ENCODE results near the gene MYBPH.

MYBPH gene

DNA sequence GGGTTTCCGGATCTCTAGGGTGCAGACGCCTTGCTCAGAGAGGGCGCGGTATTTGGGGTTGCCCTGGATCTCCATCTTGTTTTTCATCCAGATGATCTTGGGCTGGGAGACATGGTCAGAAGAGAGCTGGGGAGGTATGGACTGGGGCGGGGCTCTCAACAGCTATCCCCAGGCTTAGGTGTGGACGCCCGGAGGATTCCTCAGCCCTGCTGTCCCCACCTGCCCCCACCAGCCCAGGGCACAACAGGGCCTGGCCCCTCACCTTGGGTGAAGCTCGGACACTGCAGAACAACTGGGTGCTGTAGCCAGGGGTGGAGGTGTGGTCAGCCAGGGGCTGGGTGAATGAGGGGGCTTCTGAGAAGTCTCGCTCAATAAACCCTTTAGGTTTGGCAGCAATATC is 6.6 kb downstream of the MYBPH start:
- H3K27me3 ChIP-seq, result peaks cover 0 to 8% (median 0%) of the 10 kb centered on the region in 11 experiments; a peak in 2 of 22 replicates
- no peaks in the 10 kb centered on the region for H3K9me3 ChIP-seq (replicated peaks in 1 of 11)
- no peak overlapping the region for H3K27ac ChIP-seq
- peak overlapping the region in 3 of 11 experiments; percentile 53 to 65 (median 61); a peak in 2 of 22 replicates for H3K4me2 ChIP-seq
- H3K9ac ChIP-seq, result no peak overlapping the region
- peaks cover 0 to 39% (median 0%) of the 10 kb centered on the region in 11 experiments; a peak in 7 of 22 replicates for H3K36me3 ChIP-seq
- peaks cover 0 to 8% (median 0%) of the 10 kb centered on the region in 11 experiments; a peak in 5 of 22 replicates for H4K20me1 ChIP-seq
- H3K4me3 ChIP-seq, result no peak overlapping the region
- H3K4me1 ChIP-seq, result peaks cover 34 to 99% (median 78%) of the 10 kb centered on the region in 10 experiments
- no peak for TF ChIP-seq Cebpa-rat (IDR thresholded peaks at IDR 0.05)

DNA sequence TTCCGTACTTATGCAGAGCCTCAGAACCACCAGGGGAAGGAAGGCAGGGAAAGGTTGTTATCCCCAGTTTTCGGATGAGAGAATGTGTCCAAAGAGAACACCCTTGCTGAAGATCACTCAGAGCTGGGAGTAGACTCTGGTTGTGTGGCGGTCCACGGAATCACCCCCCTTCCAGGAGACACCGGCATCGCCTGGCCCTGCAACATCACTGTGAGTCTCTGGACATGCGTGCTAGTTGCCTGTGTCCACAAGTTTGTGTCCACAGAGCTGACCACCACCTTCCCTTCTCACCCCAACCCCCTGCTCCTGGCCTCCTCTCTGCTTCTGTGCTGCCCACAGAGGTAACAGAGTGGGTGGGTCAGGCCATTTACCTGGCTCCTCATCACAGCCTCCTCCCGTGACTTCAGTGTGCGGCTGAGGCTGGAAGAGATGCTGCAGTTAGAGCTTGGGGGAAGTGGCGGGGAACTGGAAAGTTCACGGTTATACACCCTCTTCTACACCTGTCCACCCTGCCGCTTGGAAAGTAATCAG is 7.3 kb downstream of the MYBPH start:
- Histone ChIP-seq H3K36me3 (peaks cover 0 to 39% (median 0%) of the 10 kb centered on the region in 11 experiments; a peak in 7 of 22 replicates), H3K9me3 (replicated peaks in 1 of 11) (no peaks in the 10 kb centered on the region), H3K4me3 (no peak overlapping the region), H3K4me1 (peaks cover 34 to 98% (median 77%) of the 10 kb centered on the region in 10 experiments), H3K27me3 (peaks cover 0 to 1% (median 0%) of the 10 kb centered on the region in 11 experiments; a peak in 1 of 22 replicates), H3K4me2 (peak overlapping the region in 8 of 11 experiments; percentile 48 to 70 (median 60); a peak in 10 of 22 replicates), H3K27ac (no peak overlapping the region), H4K20me1 (peaks cover 0 to 8% (median 0%) of the 10 kb centered on the region in 11 experiments; a peak in 5 of 22 replicates), H3K9ac (no peak overlapping the region)
- TF ChIP-seq Cebpa-rat (IDR thresholded peaks at IDR 0.05), result no peak

DNA sequence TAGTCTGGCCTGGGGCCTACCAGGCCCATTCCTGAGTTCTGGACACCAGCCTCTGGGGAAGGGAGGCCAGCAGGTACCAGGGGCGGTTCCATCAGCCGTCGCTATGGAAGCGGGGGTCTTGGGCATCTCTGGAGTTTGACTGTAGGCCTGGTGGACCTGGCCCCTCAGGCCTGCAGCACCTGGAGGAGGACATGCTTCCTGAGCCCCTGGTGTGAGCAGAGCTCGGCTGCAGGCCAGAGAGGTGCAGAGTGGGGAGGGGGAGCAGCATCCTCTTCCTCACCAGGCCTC is 7.8 kb downstream of the MYBPH start:
- Histone ChIP-seq H4K20me1 (peaks cover 0 to 7% (median 0%) of the 10 kb centered on the region in 11 experiments; a peak in 5 of 22 replicates), H3K27ac (no peak overlapping the region), H3K27me3 (no peaks in the 10 kb centered on the region), H3K4me3 (no peak overlapping the region), H3K9ac (no peak overlapping the region), H3K9me3 (replicated peaks in 1 of 11) (no peaks in the 10 kb centered on the region), H3K4me2 (peak overlapping the region; percentile 20 to 70 (median 53); a peak in 19 of 22 replicates), H3K36me3 (peaks cover 0 to 39% (median 0%) of the 10 kb centered on the region in 11 experiments; a peak in 7 of 22 replicates), H3K4me1 (peaks cover 34 to 98% (median 76%) of the 10 kb centered on the region in 10 experiments)
- TF ChIP-seq Cebpa-rat (IDR thresholded peaks at IDR 0.05), result no peak

DNA sequence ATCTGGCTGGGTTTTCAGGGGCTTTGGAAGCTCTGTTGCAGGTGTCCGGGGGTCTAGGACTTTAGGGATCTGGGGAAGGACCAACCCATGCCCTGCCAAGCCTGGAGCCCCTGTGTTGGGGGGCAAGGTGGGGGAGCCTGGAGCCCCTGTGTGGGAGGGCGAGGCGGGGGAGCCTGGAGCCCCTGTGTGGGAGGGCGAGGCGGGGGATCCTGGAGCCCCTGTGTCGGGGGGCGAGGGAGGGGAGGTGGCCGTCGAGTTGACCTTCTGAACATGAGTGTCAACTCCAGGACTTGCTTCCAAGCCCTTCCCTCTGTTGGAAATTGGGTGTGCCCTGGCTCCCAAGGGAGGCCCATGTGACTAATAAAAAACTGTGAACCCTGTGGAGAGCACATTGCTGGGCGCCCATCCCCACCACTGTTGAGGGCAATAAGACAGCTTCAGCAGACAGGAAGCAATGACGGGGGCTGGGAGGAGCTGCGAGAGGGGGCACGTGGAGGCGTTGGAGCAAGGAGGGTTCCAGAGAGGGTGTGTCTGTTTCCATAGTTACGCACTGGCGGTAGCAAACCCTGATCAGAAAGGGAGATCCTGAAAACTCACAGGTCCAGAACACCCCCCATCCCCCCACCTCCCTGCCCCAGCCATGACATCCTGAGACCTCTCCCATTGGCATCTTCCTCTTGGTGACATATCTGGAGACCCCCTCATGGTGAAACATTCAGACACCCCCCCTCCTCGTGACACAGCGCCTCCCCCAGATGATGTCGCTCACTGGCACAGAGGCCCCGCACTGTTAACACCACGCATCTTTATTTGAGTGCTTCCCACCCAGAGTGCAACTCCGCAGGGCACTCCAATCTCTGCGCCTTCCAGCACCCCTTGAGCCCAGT is 8.4 kb downstream of the MYBPH start:
- H3K36me3 ChIP-seq, result peaks cover 0 to 39% (median 0%) of the 10 kb centered on the region in 11 experiments; a peak in 7 of 22 replicates
- peak overlapping the region; percentile 32 to 70 (median 53); a peak in 20 of 22 replicates for H3K4me2 ChIP-seq
- H3K27me3 ChIP-seq, result no peaks in the 10 kb centered on the region
- no peaks in the 10 kb centered on the region for H3K9me3 ChIP-seq (replicated peaks in 1 of 11)
- H3K9ac ChIP-seq, result no peak overlapping the region
- H3K27ac ChIP-seq, result no peak overlapping the region
- peaks cover 34 to 98% (median 76%) of the 10 kb centered on the region in 10 experiments for H3K4me1 ChIP-seq
- H3K4me3 ChIP-seq, result no peak overlapping the region
- TF ChIP-seq Cebpa-rat (IDR thresholded peaks at IDR 0.05), result no peak
- peaks cover 0 to 7% (median 0%) of the 10 kb centered on the region in 11 experiments; a peak in 4 of 22 replicates for H4K20me1 ChIP-seq

- no peaks in the 10 kb centered on the region for H3K9me3 ChIP-seq (replicated peaks in 1 of 11)
- no peak overlapping the region for H3K9ac ChIP-seq
- peaks cover 0 to 5% (median 0%) of the 10 kb centered on the region in 11 experiments; a peak in 4 of 22 replicates for H4K20me1 ChIP-seq
- no peaks in the 10 kb centered on the region for H3K27me3 ChIP-seq
- H3K4me1 ChIP-seq, result peaks cover 38 to 93% (median 72%) of the 10 kb centered on the region in 10 experiments
- peaks cover 0 to 33% (median 0%) of the 10 kb centered on the region in 11 experiments; a peak in 7 of 22 replicates for H3K36me3 ChIP-seq
- no peak overlapping the region for H3K4me3 ChIP-seq
- H3K27ac ChIP-seq, result no peak overlapping the region
- TF ChIP-seq Cebpa-rat (IDR thresholded peaks at IDR 0.05), result no peak
- H3K4me2 ChIP-seq, result peak overlapping the region in 7 of 11 experiments; percentile 48 to 70 (median 60); a peak in 8 of 22 replicates
Measured at GRCh38 chr1:203166192-203166940, 9.3 kb downstream of the MYBPH start.

DNA sequence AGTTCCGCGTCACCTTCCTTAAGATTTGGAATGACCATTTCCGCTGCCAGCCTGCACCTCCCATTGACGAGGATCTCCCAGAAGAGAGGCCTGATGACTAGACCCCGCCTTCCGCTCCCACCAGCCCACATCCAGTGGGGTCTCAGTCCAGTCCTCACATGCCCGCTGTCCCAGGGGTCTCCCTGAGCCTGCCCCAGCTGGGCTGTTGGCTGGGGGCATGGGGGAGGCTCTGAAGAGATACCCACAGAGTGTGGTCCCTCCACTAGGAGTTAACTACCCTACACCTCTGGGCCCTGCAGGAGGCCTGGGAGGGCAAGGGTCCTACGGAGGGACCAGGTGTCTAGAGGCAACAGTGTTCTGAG is 9.8 kb downstream of the MYBPH start:
- Histone ChIP-seq H3K4me3 (no peak overlapping the region), H3K9ac (no peak overlapping the region), H4K20me1 (no peaks in the 10 kb centered on the region; a peak in 3 of 22 replicates), H3K4me1 (peaks cover 38 to 87% (median 66%) of the 10 kb centered on the region in 10 experiments), H3K9me3 (replicated peaks in 1 of 11) (no peaks in the 10 kb centered on the region), H3K4me2 (0 out of 22 replicates have a peak overlapping the region, but pooled peaks of 2 of the 11 experiments have one; percentile 60 to 65), H3K36me3 (peaks cover 0 to 29% (median 0%) of the 10 kb centered on the region in 11 experiments; a peak in 7 of 22 replicates), H3K27ac (no peak overlapping the region), H3K27me3 (no peaks in the 10 kb centered on the region)
- TF ChIP-seq Cebpa-rat (IDR thresholded peaks at IDR 0.05), result no peak

GRCh38 chr1:203165101-203165799 is 10.4 kb downstream of the MYBPH start:
- peaks cover 38 to 82% (median 62%) of the 10 kb centered on the region in 10 experiments for H3K4me1 ChIP-seq
- no peak overlapping the region for H3K27ac ChIP-seq
- TF ChIP-seq Cebpa-rat (IDR thresholded peaks at IDR 0.05), result no peak
- no peaks in the 10 kb centered on the region for H3K27me3 ChIP-seq
- H4K20me1 ChIP-seq, result no peaks in the 10 kb centered on the region; a peak in 3 of 22 replicates
- no peak overlapping the region for H3K9ac ChIP-seq
- peaks cover 0 to 23% (median 0%) of the 10 kb centered on the region in 11 experiments; a peak in 5 of 22 replicates for H3K36me3 ChIP-seq
- peak overlapping the region in 3 of 11 experiments; percentile 31 to 65 (median 57); a peak in 4 of 22 replicates for H3K4me2 ChIP-seq
- no peaks in the 10 kb centered on the region for H3K9me3 ChIP-seq (replicated peaks in 1 of 11)
- no peak overlapping the region for H3K4me3 ChIP-seq
